Fibroblast of pulmonary artery (primary cell): ENCODE data around the gene LTBP1.
A peak's percentile ranks its signal among the peaks of the same experiment; 100 is the strongest.

ENCODE experiments used
- DNase-seq: peaks from one replicate; pipeline ENCODE4 v3.0.0-alpha.2; 2010; ENCODE audit warnings: low read depth
- H3K4me3 ChIP-seq: replicated peaks from 2 replicates; pipeline ENCODE4 v1.5.1; 2011; ENCODE audit warnings: low read depth, mild to moderate bottlenecking, control low read depth, low read length, moderate library complexity
- TF ChIP-seq, protein P1 (sequence below): IDR thresholded peaks from 2 replicates; pipeline ENCODE4 v1.5.1; 2011; ENCODE audit warnings: mild to moderate bottlenecking, control low read depth, low read length, inconsistent platforms; ENCODE audit errors: missing control alignments

The LTBP1 gene

DNA sequence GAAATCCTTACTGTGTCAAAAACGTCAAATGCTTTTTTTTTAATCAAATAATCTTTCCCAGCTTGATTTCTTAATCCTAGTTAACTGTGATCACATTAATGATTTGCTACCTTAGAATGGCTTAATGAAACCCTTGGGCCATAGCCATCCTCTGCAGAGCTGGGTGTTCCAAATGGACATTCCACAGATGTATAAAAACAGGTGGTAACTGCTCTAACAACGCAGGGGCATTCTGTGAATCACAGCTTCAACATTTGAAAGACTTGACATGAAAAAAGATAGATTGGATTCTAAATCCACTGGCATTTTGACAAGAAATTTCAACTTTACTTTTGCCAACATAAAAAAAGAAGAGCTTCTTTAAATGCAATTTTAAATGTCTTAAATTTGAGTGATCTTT, 459.9 kb downstream of the LTBP1 start:
- DNase-seq: no peak
- TF ChIP-seq, protein P1, sequence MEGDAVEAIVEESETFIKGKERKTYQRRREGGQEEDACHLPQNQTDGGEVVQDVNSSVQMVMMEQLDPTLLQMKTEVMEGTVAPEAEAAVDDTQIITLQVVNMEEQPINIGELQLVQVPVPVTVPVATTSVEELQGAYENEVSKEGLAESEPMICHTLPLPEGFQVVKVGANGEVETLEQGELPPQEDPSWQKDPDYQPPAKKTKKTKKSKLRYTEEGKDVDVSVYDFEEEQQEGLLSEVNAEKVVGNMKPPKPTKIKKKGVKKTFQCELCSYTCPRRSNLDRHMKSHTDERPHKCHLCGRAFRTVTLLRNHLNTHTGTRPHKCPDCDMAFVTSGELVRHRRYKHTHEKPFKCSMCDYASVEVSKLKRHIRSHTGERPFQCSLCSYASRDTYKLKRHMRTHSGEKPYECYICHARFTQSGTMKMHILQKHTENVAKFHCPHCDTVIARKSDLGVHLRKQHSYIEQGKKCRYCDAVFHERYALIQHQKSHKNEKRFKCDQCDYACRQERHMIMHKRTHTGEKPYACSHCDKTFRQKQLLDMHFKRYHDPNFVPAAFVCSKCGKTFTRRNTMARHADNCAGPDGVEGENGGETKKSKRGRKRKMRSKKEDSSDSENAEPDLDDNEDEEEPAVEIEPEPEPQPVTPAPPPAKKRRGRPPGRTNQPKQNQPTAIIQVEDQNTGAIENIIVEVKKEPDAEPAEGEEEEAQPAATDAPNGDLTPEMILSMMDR: no peak
- no peak overlapping the region for H3K4me3 ChIP-seq

DNA sequence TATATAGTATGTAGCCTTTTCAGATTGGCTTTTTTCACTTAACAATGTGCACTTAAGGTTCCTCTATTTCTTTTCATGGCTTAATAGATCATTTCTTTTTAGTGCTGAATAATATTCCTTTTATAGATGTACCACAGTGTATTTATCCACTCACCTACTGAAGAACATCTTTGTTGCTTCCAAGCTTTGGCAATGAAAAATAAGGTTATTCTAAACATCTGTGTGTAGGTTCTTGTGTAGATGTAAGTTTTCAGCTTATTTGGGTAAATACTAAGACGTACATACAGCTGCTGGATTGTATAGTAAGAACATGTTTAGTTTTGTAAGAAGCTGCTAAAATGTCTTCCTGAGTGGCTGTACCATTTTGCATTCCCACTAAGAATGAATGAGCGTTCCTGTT, 461.4 kb downstream of the LTBP1 start:
- no peak overlapping the region for H3K4me3 ChIP-seq
- DNase-seq: no peak
- TF ChIP-seq, protein P1: no peak

DNA sequence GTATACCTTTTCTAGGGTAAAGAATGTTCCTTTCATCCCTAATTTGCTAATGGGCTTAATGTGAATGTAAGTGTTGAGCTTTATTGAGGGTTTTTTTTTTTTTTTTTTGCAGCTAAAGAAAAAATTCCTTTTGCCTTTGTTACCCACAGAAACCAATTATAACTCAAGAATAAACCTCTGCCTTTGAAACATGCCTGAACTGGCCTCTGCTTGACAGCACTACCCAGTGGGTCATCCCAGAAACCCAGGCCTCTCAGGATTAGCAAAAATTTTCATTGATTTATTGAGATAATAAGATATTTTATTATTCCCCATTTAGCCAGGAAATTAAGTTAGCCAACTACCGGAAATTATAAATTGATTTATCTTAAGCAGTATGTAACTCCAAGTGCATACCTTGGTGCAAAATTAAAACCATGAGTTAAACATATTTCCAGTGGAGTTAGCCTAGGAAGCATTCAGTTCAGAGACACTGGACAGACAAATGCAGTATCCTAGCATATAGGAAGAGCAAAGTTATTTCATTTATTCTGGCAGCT, 462.7 kb downstream of the LTBP1 start:
- H3K4me3 ChIP-seq: no peak overlapping the region
- TF ChIP-seq, protein P1: no peak
- DNase-seq: no peak

GRCh38 chr2:33411765-33412164, 465.0 kb downstream of the LTBP1 start:
- TF ChIP-seq, protein P1: no peak
- peak; percentile 47 for DNase-seq
- H3K4me3 ChIP-seq: no peak overlapping the region

DNA sequence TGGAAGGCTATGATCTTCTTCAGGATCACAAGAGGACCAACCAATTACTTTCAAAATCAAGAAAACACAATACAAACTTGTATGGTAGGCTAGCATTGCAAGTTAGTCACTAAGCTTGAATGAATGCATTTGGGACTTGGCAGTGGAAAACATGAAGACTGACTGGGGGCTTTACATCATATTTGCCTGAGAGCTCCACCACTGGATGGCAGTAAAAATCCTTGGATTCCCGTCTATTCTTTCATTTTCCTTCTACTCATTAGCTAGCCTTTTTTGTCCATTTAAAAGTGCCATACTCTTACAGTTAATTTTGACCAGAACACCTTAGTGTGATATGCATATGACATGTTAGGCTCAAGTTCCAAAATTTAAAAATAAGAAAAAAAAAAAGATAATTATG, 466.2 kb downstream of the LTBP1 start:
- TF ChIP-seq, protein P1: peak; percentile 72

GRCh38 chr2:33419581-33420200, 472.9 kb downstream of the LTBP1 start:
- no peak overlapping the region for H3K4me3 ChIP-seq
- DNase-seq: peak; percentile 30
- TF ChIP-seq, protein P1: peak; percentile 23

More for the DNA sequence above, 466.2 kb downstream of the LTBP1 start:
- peak; percentile 78 for DNase-seq
- H3K4me3 ChIP-seq: no peak overlapping the region

GRCh38 chr2:33420726-33421125, 474.0 kb downstream of the LTBP1 start:
- H3K4me3 ChIP-seq: no peak overlapping the region
- DNase-seq: peak; percentile 59
- TF ChIP-seq, protein P1: no peak
